ENCODE measurements around the gene ENPP7. TPM values are rescaled to one million over a fixed set of nuclear protein-coding genes. Genes with fewer than 3 reads are reported as not detected.

Gene ENPP7
- total RNA-seq, 1 experiment from 2014 or later = not detected

DNA sequence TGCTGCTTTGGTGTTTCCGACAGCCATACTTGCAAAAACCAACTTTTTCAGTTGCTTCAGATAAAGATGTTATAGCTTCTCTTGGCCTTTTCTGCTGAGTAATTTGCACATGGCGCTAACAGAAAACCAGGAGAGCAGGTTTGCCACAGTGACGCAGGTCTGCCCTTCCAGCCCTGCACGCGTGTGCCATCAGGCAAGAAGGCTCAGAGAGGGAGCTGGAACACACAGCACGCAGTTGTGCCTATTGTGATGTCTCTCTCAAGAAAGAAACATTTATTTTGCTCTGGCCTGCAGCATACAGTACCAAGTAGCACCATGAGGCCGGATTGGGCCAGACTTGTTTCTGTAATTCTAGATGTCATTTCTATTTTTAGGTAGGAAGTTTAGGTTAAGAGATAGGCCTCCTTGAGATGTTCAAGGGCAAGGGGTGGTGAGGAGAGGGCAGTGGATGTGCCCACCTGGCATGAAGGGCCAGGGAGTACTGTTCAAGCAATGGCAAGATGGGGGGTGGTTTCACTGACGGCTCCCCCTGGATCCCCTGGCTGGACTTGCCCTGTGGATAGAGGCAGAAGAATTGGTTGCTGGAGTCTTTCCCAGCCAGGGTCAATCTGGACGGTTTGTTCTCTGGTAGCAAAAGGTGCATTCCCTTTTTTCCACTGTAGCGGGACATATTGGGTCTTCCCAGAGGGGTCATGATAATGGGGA is 49.1 kb downstream of the ENPP7 start:
- peaks cover 52% of the 10 kb centered on the region for H3K36me3 ChIP-seq
- H3K27ac ChIP-seq = no peak overlapping the region
- no peak overlapping the region for H3K4me3 ChIP-seq
- no peak for DNase-seq
- peaks cover 11% of the 10 kb centered on the region for H3K4me1 ChIP-seq
- peaks cover 8% of the 10 kb centered on the region for H3K27me3 ChIP-seq
- H3K9me3 ChIP-seq (replicated peaks) = no peaks in the 10 kb centered on the region

DNA sequence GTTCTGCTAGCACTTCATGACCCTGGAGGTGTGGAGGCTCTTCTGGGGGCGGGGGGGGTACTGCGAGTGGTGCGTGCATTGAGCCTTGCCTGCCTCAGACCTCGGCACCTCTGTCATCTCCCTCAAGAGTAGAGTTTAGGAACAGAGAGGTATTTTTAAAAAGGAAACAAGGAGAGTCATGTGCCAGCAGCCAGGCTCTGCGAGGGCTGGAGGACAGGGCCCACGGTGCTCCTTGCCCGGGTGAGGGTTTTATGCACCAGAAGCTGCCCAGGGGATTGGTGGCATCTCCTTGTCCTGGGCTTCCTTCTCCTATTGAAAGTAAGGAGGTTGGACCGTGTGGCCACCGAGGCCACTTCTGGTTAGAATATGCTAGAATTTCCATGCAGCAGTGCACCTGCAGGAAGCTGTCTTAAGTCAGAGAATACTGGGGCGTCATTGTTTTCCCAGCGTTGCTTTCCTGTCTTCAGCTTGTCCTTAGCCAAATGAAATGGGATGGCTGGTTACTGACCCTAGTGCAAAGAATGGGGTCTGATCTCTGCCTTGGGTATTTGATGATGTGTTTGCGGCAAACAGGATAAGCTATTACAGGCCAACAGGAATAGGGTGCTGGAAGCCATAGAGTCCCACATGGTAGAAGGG is 50.4 kb downstream of the ENPP7 start:
- Histone ChIP-seq H3K4me1 (peaks cover 9% of the 10 kb centered on the region), H3K36me3 (peaks cover 61% of the 10 kb centered on the region), H3K27ac (no peak overlapping the region), H3K9me3 (replicated peaks) (no peaks in the 10 kb centered on the region), H3K4me3 (no peak overlapping the region), H3K27me3 (peaks cover under 1% of the 10 kb centered on the region; the same call in 1 of the 2 replicates)
- no peak for DNase-seq

DNA sequence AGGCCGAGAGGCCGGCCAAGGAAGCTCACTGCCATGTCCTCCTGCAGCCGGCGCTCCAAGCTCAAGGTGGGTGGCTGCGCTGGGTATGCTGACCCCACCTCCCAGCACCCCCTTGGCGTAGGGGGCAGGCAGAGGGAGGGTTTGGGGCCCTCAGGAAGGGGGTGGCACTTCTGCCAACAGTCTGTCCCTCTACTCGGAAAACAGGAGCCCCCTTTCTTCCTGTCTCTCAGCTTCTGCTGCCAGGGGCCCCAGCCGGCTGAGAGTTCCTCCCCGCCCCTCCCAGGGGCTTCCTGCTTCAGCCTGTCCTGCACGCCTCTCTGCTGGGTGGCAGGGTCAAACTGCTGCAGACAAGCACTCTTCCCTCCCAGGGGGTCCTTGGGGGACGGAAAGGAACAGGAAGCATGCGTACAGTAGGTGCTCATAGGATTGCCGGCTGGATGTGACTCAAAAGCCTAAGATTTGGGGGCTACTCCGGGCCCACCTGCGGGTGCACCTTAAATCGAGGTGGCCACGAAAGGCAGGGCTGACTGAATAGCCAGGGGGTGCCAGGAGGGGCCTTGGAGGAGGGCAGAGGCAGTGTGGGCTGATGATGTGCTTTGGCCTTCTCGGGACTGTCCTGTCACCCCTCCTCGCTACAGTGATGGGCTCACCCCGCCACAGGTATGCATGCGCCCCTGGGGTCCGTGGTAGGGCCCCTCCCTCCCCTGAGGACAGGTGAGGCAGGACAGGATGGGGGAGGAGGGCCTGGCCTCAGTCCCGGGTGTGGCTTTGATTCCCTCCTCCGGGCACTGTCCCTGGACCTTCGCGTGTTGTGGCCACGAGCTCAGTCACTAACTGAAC is 51.2 kb downstream of the ENPP7 start:
- Histone ChIP-seq H3K9me3 (replicated peaks) (no peaks in the 10 kb centered on the region), H3K27ac (no peak overlapping the region), H3K36me3 (peaks cover 61% of the 10 kb centered on the region), H3K4me1 (peaks cover 2% of the 10 kb centered on the region; the same call in 1 of the 2 replicates), H3K4me3 (no peak overlapping the region), H3K27me3 (no peaks in the 10 kb centered on the region)
- DNase-seq = no peak

DNA sequence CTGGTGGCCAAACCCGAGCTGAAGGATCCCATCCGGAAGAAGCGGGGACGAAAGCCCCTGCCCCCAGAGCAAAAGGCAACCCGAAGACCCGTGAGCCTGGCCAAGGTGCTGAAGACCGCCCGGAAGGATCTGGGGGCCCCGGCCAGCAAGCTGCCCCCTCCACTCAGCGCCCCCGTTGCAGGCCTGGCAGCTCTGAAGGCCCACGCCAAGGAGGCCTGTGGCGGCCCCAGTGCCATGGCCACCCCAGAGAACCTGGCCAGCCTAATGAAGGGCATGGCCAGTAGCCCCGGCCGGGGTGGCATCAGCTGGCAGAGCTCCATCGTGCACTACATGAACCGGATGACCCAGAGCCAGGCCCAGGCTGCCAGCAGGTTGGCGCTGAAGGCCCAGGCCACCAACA is 53.1 kb downstream of the ENPP7 start:
- Histone ChIP-seq H3K4me3 (no peak overlapping the region), H3K27me3 (no peaks in the 10 kb centered on the region), H3K4me1 (peaks cover 2% of the 10 kb centered on the region; the same call in 1 of the 2 replicates), H3K27ac (no peak overlapping the region), H3K9me3 (replicated peaks) (no peaks in the 10 kb centered on the region), H3K36me3 (peaks cover 61% of the 10 kb centered on the region)
- DNase-seq = no peak

DNA sequence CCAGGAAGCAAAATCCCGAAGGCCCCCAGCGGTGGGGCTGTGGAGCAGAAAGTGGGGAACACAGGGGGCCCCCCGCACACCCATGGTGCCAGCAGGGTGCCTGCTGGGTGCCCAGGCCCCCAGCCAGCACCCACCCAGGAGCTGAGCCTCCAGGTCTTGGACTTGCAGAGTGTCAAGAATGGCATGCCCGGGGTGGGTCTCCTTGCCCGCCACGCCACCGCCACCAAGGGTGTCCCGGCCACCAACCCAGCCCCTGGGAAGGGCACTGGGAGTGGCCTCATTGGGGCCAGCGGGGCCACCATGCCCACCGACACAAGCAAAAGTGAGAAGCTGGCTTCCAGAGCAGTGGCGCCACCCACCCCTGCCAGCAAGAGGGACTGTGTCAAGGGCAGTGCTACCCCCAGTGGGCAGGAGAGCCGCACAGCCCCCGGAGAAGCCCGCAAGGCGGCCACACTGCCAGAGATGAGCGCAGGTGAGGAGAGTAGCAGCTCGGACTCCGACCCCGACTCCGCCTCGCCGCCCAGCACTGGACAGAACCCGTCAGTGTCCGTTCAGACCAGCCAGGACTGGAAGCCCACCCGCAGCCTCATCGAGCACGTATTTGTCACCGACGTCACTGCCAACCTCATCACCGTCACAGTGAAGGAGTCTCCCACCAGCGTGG is 53.7 kb downstream of the ENPP7 start:
- Histone ChIP-seq H3K4me3 (no peak overlapping the region), H3K27me3 (no peaks in the 10 kb centered on the region), H3K36me3 (peaks cover 60% of the 10 kb centered on the region), H3K9me3 (replicated peaks) (no peaks in the 10 kb centered on the region), H3K4me1 (no peaks in the 10 kb centered on the region; the same call in 1 of the 2 replicates), H3K27ac (no peak overlapping the region)
- no peak for DNase-seq

DNA sequence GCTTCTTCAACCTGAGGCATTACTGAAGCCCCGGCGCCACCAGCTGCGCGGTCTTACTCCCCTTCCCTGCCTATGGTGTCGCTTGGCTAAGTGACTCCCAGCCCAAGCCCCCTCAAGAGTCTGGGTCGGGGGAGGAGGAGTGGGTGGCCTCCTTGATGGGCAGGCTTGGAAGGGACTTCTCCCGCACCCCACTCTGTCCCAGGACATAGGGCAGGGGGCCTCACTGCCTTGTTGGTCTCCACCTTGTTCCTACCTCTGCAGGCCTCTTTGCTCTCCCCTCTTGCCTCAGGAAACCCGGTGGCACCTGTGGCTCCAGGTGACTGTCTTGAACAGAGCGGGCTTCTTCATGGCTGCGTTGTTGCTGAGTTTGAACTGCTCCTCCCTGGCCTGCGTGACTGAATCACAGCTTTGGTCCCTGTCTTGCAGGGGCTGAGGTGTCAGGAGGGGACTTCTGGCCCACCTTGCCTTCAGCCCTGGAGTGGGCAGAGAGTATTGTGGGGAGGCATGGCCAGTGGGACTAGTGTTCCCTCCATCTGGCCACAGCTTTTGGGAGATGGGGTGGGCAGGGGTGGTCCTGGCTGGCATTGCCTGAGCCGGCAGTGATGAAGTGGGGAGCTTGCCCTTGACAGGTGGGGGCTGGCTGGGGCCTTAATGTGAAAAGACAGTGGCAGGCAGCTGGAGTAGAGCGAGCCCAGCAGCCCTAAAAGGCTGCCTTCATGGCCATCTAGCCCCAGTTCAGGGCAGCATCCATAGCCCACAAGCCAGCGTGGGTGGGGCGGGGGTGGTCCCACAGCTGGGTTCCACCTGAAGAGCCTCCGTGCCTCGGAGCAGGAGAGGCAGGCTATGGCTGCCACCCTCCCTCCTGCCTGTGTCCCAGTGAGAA is 54.5 kb downstream of the ENPP7 start:
- DNase-seq = no peak
- Histone ChIP-seq H3K9me3 (replicated peaks) (no peaks in the 10 kb centered on the region), H3K36me3 (peaks cover 52% of the 10 kb centered on the region), H3K27ac (no peak overlapping the region), H3K4me3 (no peak overlapping the region), H3K27me3 (no peaks in the 10 kb centered on the region), H3K4me1 (no peaks in the 10 kb centered on the region)

DNA sequence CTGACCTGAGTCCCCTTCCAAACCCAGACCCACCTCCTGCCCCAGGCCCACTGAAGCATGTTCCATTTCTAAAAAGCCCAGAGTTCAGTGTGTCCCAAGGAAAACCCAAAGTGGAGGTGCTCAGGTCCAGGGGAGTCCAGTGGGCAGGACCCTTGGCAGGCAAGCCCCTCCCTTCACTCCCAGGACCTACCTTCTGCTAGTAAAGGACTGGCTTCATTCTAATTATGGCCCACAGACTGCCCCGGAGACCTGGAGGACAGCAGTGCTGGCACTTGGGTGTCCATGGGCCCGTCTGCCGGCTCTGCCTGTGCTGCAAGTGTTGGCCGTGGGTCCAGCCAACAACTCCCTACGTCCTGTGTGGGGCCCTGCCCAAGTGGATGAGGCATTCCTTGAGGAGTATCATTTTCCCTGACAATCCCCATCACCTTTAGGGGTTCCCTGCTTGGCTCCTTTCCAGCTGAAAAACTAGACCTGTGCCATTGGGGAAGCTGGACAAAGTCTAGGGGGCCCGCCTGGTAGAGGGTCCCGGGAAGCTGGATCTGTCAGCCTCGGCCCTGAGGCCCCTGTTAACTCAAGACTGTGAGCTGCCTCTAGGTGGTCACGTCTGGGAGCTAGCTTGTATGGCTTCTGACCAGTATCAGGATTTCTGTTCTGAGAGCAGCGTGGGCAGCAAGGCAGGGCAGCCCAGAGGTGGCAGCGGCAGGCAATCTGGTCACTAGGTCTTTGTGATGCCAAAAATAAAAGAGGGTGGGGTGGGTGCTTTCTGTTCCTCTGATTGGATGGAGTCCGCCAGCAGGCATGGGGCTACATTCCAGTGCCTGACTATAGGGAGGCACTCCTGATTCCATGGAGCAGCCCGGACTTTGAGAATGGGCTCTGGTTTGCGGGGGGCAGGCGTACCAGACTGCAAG is 55.4 kb downstream of the ENPP7 start:
- Histone ChIP-seq H3K4me1 (no peaks in the 10 kb centered on the region), H3K36me3 (peaks cover 43% of the 10 kb centered on the region), H3K27ac (no peak overlapping the region), H3K4me3 (no peak overlapping the region), H3K9me3 (replicated peaks) (no peaks in the 10 kb centered on the region), H3K27me3 (no peaks in the 10 kb centered on the region)
- DNase-seq = no peak

DNA sequence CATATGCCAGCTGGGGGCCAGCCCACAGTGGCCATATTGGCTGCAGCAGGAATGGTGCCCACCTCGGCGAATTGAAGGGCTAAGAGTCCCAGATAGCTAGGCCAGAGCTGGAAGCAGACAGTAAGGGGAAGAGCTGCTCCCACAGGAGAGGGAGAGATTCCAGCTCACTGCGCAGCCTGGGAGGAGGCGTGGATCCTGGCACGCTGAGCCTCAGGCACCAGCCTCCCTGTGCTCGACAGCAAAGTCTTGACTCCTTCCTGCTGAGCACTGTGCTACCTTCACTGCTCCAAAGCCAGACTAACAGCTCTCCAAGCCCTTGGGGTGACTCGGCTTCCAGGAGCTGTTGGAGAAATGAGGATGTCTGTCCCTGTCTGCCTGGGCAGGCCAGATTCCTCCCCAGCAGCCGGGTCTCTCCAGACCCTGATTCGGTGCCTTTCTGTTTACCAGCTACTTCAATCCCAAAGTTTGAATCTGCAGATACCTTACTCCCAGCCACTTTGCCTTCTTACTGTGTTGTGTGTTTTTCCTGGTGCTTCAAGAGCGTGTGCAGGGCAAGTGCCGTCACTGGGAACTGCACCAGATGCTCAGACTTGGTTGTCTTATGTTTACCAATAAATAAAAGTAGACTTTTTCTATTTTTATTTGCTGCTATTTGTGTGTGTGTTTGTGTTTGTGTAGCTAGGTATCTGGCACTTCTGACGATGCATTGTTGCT is 56.3 kb downstream of the ENPP7 start:
- DNase-seq = no peak
- no peak overlapping the region for H3K4me3 ChIP-seq
- H3K4me1 ChIP-seq = 0 out of 2 replicates have a peak, but pooled peaks cover 2% of the 10 kb centered on the region
- no peaks in the 10 kb centered on the region for H3K9me3 ChIP-seq (replicated peaks)
- no peaks in the 10 kb centered on the region for H3K27me3 ChIP-seq
- H3K27ac ChIP-seq = no peak overlapping the region
- peaks cover 34% of the 10 kb centered on the region for H3K36me3 ChIP-seq

DNA sequence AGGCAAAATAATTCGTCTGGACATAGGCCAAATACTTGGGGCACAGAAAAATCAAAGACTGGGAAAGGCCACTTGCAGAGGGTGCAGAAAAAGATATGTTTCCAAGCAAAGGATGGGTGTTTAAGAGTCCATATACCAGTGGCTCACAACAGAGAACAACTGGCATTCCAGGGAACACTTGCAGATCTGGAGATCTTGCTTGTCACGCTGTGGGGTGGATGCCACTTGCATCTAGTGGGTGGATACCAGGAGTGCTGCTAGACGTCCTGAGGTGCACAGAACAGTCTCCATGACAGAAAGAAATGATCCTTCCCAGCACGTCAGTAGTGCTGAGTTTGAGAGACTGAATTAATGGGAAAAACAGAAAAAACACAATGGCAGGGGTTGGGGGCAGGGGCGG is 57.7 kb downstream of the ENPP7 start:
- no peak overlapping the region for H3K4me3 ChIP-seq
- H3K36me3 ChIP-seq = peaks cover 22% of the 10 kb centered on the region
- 0 out of 2 replicates have a peak, but pooled peaks cover 2% of the 10 kb centered on the region for H3K4me1 ChIP-seq
- H3K27ac ChIP-seq = no peak overlapping the region
- H3K9me3 ChIP-seq (replicated peaks) = no peaks in the 10 kb centered on the region
- H3K27me3 ChIP-seq = no peaks in the 10 kb centered on the region
- DNase-seq = no peak

DNA sequence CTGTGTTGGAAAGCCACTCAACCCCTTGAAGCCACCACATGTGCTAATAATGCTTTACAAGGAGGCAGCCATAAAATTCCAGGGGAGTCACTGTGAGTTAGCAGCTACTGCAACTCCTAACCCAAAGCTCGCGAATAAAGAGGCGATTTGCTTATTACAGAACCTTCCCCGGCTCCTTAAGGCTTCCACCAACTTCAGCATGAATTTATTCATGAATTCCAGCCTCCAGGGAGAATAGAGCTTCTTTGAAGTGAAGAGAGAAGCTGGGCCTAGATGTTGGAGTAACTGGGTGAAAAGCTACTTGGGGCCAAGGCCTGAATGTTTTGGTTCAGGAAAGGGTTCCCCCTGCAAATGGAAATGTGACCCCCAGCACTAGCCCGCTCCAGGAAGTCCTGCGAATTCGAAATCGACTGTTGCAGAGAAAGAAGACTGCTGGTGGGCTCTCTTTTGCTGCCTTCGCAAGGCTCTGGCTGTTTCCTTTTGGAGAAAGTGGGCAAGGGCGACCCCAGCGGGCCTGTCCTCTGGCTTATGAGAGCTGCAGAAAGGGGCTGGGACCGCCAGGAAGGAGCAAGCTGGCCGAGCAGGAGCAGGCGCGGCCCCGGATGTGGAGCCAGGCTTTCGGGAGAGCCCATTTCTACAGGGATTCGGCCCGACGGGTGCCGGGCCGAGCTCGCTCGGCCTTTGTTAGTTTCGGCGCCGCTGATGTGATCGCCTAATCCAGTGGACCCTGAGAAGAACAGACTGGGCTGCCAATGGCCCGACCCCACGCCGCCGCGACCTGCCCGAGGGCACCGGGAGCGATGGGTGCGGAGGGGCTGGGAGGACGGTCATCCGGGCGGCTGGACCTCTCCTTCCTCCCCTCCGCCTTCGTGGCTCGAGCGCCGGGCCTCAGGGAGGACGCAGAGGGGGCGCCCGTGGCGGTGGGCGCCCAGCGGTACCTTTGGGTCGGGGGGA is 58.5 kb downstream of the ENPP7 start:
- DNase-seq = no peak
- H3K4me1 ChIP-seq = peaks cover 5% of the 10 kb centered on the region
- H3K9me3 ChIP-seq (replicated peaks) = no peaks in the 10 kb centered on the region
- H3K4me3 ChIP-seq = no peak overlapping the region
- no peaks in the 10 kb centered on the region for H3K27me3 ChIP-seq
- H3K27ac ChIP-seq = no peak overlapping the region
- peaks cover 14% of the 10 kb centered on the region for H3K36me3 ChIP-seq

DNA sequence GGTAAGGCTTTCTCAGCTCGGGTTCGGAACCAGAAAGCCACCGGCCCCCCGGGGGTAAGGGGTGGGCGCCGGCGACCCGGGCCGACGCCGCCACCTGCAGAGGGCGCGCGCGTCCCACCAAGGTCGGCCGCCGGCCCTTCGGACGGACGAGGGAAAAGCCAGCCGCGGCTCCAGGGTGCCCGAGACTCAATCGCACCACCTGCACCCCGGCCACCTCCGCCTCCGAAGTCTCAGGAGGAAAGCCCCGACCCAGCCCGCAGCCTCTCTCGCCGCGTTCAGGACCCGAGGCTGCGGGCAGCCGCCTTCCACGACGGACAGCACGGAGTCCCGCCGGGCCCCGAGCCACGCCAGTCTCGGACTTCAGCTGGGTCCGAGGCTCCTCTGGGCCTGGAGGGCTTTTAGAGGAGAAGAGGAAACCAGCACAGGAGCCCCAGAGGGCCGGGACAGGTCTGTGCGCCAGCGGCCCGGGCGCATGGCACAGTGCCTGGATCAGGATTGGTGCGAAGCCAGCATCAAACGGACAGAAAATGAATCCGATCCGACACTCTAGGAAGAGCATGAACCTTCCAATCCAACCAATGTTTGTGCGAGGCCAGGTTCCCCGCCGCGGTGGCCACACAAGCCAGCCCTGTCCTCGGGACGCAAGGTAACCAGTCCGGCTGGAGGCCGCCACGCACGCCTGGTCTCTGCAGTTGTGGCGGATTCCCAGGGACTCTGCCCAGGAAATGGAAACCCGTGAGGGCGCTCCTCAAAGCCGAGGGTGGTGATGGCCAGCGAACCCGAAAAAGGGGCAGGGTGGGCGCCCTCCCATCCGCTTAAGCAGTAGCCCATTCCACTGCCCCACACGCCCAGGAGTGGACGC is 59.4 kb downstream of the ENPP7 start:
- DNase-seq = no peak
- Histone ChIP-seq H3K9me3 (replicated peaks) (no peaks in the 10 kb centered on the region), H3K27ac (no peak overlapping the region), H3K27me3 (no peaks in the 10 kb centered on the region), H3K36me3 (peaks cover 8% of the 10 kb centered on the region), H3K4me1 (peaks cover 6% of the 10 kb centered on the region), H3K4me3 (no peak overlapping the region)
